ENCODE data around the gene DIO1.

DIO1 gene

DNA sequence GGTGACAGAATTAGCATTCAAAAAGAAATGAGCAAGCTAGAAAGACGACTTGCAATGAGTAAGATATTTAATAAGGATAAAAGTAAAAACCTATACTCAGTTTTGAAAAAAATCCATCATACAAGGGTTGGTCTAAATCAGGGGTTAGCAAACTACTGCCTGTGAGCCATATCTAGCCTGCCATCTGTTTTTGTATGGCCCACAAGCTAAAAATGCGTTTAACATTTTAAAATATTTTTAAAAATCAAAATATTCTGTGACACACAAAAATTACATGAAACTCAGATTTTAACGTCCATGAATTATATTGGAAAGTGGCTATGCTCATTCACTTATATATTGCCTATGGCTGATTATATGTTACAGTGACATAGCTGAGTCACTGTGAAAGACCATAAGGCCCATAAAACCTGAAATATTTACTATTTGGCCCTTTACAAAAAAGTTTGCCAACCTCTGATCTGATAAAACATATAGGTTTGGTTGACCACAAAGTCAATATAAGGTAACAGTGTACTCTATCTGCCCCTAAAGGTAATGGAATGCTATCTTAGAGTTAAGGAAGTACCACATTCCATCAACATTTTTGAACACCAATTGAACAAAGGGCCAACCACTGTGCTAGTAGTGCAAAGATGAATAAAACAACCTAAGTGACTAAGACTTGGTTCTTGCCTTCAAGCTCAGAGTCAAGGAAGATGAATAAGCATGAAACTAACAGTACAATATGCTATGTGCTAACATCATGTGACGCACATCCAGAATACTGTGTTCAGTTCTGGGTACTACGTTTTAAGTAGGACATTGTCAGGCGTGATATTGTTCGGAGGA lies 48.4 kb downstream of the DIO1 start:
- DNase-seq (ENCODE audit: low read depth, low spot score), result no peak

DNA sequence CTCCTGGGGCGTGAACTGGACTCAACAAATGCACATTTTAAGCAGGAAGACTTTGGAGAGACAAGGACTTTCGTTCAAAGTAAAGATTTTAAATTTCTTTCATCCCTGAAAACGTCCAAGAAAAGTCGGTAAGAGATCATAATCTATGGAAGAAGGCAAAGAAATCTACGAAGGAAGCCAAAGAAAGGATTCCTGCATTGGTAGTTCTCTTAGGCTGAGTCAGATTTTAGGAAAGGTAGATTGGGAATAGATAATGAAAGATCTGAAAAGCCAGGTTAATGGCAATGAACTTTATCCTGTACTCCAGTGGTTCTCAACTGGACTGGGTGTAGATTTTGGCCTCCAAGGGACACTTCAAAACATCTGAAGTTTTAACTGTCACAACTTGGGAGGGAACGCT lies 49.1 kb downstream of the DIO1 start:
- DNase-seq (ENCODE audit: low read depth, low spot score), result no peak

DNA sequence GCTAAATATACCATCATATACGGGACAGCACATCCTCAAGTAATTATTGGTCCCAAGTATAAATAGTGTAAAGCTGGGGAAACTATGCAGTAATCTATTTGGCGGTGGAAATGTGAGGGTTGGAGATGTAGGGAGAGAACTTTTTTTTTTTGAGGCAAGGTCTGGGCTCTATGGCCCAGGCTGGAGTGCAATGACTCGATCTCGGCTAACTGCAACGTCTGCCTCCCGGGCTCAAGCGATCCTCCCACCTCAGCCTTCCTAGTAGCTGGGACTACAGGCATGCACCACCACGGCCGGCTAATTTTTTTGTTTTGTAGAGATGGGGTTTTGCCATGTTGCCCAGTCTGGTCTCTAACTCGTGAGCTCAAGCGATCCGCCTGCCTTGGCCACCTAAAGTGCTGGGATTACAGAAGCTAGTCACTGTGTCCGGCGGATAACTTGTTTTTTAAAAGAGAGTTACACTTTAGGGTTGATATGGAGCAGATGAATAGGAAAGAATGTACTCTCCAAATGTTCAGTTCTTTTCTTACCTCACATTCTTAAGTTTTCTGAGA lies 49.6 kb downstream of the DIO1 start:
- DNase-seq (ENCODE audit: low read depth, low spot score), result no peak

DNA sequence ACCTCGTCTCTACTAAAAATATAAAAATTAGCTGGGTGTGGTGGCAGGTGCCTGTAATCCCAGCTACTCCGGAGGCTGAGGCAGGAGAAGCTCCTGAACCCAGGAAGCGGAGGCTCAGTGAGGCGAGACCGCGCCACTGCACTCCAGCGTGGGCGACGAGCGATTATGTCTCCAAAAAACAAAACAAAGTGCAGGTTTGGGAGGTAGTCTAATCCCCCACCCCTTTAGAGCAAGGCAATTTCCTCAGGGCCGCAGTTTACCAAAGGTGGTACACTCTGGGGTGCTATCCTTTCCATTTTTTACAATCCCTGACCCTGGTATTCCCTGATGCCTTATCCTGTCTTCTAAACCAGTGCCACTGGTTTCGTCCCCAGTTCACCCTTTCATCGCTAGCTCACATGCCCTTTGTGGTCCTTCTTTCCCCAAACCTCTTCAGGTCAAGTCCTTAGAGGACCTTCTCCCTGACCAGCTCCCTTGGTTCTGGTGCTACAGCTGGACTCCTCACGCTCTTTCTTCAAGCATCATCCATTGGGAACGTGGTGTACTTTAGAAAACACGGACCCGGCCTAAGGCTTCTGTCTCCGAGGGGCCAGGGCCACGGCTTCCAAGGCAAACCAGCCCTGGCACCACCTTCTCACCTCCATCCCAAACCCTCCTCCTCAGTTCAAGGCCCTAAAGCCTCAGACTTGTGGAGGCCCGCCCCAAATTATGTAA lies 50.6 kb downstream of the DIO1 start:
- DNase-seq (ENCODE audit: low read depth, low spot score), result no peak

DNA sequence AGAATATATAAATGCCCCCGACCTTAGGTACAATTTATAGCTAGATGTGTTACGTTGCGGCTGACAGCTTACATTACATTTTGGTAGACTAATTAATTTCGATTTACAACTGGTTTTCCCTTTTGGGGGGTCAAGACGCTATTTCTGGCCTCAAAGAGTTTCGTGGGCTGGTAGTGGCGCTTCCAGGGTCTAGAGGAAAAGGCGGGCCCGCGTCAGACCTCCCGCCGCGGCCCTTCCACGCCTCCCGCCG lies 51.1 kb downstream of the DIO1 start:
- DNase-seq (ENCODE audit: low read depth, low spot score), result no peak

DNA sequence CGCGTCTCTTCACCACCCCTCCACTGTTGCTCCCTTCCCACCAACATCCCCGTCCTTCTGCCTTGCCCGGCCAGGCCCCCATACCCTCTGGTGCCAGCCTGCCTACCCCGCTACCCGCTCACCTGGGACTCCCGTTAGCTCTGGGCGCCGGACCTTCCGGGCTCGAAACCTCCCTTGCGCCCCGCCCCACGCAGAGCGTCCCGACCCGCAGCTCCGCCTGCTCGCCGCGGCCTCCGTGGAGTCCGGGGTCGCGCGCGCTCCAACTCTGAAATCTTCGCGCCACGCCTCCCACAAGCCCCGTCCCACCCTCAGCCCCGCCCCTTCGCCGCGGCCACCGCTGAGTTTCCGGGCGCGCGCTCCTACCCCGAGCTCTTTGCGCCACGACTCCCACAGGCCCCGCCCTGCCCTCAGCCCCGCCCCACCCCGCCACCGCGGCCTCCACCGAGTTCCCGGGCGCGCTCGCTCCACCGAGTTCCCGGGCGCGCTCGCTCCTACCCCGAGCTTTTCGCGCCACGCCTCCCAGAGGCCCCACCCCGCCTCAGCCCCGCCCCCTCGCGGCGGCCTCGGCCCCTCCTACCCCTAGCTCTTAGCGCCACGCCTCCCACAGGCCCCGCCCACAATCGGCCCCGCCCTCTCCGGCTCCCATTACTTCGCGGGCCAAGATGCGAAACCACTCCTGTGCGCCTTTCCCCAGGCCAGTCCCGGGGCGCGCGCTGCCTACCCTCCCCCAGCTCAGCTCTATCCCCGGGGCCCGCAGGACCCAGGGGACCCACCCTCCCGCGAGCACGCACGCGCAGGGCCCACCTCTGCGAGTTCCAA lies 51.7 kb downstream of the DIO1 start, which contains the start of gene IFT25:
TSS of gene IFT25 (minus strand) at position 267 of the 819 bp plus-strand sequence. CDS start 5,617 bp downstream, outside the sequence.
- DNase-seq (ENCODE audit: low read depth, low spot score), result peak; percentile 93

DNA sequence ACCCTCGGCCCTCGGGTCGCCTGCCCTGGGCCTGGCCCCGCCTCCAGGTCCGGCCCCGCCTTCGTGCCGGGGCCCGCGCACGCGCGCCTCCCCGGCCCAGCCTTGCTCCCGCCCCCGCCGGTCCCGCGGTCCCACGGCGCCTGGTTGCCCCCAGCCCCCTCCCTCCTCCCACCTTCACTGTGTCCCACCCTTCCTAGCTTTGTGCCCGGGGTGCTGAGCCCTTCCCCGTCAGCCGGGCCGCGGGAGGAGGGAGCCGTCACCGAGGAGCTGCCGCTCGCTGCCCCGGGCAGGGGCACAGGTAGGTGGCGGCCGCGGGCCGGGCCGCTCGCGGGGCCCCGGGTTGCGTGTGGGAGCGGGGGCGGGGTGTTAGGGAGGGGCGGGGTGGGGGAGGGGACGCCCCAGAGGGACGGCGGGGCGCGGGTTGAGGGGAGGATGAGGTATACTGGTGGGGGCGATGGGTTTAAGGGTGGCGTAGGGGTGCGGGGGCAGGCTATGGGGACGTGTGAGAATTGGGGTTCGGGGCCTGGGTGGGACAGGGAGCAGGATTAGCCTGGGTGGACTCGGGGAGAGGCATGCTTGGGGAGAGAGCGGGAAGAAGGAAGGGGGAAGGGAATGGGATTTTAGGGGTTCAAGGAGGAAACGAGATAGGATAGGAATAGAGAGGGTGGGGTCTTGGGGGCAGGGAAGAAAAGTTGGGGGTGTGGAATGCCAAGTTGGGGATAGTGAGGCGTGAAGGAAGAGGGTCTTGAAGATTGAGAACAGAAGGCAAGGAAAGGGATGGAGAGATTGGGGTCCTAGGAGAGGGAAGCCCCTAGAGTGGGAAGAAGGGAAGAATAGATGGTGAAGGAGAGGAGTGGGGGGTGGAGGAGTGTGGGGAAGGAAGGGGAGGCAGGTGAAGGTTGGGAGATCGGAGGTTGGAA lies 52.5 kb downstream of the DIO1 start, which contains the start of gene LRRC42:
TSS of gene LRRC42 (plus strand) at position 99 of the 920 bp plus-strand sequence. CDS start 5,650 bp downstream, outside the sequence.
- no peak for DNase-seq (ENCODE audit: low read depth, low spot score)

DNA sequence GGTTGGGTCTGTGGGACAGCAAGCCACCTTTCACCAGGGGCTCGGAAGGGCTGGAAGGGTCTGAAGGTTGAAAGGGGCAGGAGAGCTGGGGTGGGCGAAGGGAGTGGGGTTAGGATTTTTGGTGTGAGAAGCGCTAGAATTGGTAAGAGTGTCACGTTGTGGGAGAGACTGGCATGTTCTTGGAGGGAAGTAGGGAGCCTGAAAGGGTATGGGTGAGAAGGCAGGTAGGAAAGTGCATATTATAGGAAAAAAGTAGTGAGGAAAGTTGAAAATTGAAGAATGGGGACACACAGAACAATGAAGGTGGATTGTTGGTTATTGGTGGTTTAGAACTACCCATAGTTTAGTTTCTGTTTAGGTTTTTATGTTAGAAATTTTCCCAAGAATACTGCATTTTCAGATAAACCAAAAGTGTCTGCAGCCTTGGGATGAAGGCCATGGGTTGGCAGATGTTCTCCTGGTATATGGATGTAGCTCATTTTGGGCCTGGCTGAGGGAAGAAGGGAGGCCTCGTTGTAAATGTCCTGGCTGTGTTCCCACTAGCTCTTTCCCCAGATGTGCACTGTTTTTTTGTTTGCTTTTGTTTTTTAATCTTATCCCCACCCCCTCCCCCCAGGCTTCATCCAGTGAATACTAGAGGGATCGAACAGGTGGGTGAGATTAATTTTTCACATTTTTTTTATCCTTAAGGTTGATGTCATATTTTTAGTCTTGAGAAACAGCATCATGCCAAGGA lies 53.4 kb downstream of the DIO1 start:
- no peak for DNase-seq (ENCODE audit: low read depth, low spot score)

DNA sequence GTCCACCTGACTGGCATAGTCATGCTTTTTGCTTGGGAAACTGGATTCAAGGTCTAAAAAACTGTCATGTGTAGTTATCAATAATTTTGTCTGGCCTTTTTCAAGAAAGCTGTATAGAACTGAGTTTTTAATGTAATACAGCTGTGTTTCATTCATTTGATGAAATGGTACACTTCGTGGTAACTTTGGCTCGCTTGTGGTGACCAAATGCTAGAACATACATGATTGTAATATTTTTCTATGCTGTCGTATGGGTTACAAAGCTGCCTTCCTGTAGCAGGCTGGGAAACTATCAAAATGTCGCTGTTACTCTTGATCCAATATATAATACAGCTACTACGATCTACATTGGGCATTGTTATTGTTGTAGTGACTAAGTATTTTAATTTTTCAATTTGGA lies 54.3 kb downstream of the DIO1 start:
- DNase-seq (ENCODE audit: low read depth, low spot score), result no peak

DNA sequence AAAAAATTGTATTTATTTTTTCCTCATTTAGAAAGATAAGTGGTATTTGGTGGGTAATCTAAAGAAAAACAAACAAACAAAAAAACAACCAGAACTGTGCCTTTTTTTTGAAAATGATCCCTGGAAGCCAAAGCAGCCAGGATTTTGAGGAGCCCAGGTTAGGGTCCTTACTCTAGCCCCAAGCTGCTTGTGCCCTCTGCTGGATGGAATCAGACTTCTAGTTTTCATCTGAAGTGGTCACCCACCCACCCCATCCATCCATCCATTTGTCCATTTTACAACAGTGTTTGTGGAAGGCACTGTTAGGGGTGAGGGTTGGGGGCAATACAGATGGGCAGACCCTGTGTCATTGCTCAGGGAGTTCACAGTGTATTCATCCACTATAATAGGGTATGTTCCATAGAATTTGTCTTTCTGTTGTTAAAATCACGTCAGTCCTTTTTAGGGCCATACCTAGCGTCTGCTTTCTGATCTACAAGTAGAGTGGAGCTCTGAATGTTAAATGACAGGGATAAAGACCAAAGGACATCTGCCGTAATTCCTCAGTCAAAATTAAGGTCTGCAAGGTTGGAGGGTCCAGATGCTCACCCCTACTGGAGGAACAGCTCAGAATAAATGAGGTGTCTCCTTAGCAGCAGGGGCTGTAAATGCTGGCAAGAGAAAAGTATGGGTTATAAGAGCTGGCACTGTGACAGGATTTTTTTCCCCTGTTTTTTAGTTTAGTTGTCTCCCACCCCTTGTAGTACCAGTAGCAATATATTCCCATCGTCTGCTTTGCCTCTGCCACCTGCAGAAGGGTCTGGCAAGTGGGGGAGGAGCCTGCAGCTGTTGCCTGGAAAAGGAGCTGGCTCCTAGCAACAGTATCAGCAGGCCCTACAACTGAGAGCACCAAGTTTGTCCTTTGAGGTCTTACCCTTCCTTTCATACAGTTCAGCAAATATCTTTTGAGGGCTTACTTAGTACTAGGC lies 55.3 kb downstream of the DIO1 start:
- DNase-seq (ENCODE audit: low read depth, low spot score), result no peak

DNA sequence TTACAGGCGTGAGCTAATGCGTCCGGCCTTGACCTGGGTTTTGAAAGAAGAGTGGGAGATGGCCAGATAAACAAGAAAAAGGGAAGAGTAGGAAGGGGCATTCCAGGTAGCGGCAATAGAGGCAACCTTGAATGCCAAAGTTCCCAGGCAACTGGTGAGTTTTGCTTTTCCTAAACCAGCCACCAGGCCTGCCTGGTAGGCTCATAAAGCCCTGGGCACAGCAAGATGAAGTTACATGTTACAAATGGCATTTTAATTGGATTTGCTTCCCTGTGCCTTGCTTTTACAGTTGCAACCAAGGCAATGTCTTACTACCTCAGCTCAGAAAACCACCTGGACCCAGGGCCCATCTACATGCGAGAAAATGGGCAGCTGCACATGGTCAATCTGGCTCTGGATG lies 57.7 kb downstream of the DIO1 start:
- no peak for DNase-seq (ENCODE audit: low read depth, low spot score)

DNA sequence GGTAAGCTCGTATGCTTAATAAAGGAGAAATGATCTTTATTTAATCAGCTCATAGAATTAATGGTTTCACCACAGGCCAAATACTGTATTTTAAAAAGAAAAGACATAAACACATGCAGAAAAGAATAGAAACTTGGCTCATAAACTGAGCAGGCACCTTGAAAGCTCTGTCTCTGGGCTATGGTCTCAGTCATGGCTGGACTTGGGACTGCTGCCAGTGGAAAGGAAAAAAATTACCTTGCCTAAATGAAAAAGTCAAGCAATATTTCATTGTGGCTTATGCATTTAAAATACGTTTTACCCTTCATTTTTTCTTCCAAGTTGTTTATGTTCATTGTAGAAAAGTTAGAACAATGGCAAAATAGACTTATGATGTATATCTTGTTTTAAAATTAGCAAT lies 60.1 kb downstream of the DIO1 start:
- no peak for DNase-seq (ENCODE audit: low read depth, low spot score)

DNA sequence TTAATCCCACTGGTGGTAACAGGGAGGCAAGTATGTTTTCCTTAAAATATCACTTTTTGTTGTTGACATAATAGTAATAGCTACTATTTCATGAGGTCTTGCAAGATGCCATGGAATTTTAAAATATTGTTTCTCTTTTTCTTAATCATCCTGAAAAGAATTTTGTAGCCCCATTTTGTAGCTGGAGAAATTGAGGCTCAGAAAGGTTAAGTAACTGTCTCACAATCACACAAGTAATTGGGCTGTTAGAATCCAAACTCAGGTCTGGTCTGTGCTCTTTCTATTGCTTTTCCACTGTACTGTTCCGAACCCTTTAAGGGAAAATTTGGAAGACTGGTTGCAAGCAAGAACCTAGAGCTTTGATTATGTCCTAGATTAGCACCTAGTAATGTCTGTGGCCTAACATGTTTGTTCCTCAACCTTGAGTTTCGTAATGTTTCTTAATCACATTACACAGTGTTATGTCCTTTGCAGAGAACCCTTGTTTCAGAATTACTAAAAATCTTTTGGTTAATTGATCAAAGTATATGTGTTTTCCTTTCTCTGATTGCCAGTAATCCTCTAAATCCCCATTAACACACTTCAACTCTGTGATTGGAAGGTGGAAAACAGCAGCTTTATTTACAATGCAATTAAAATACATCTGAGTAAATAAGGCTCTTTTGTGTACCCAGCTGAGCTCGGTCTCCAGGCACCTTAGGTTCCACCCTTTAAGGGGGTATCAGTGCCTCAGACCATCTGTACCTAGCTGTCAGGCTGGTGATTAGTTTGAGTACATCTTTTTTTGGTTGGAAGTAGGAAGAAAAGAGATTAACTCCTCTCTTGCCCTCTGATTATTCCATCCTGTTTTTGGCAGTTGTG lies 62.6 kb downstream of the DIO1 start:
- DNase-seq (ENCODE audit: low read depth, low spot score), result no peak

DNA sequence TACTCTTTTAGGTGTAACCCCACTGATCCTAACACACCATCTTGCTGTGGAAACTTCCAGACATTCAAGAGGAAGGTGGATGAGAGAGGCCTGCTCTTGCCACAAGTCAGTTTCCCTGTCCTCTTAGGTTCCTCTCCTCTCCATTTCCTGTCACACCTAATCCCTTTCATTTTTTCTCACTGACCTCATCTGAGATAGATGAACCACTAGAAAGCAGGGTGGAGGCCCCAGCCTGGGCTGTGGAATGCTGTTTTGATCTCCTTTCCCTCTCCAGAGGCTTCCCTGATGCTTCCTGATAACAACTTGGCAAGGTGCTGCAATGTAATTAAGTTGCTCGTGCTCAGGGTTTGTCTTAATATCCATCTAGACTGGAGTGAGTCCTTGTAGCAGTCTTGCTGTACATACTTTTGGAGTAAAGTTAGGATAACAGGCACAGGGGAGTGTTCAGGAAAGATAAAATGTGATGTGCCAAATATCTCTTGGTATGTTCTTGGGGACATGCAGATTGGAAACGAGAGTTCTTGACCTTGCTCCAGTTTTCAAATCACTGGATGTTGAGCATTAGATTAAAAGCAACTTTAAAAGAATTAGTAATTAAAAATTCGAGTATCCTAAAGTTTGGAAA lies 63.3 kb downstream of the DIO1 start:
- no peak for DNase-seq (ENCODE audit: low read depth, low spot score)

DNA sequence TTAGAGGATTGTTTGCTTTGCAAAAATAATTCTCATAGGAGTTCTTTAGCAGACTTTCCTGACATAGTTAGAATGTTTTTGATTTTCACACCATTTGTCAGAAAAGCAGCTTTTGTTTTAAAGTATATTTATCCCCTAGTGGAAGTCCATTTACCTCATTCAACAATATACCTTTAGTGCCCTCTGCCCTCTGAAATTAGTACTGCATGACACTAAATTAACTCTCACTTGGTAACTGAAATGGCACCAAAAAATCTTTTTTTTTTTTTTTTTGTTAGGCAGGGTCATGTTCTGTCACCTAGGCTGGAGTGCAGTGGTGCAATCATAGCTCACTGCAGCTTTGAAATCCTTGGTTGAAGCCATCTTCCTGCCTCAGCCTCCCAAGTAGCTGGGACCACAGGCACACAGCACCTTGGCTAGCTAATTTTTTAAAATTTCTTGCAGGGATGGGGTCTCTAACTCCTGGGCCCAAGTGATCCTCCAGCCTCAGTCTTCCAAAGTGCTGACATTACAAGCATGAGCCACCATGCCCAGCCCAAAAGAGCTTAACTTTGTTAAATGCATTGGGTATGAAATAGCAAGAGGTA lies 65.8 kb downstream of the DIO1 start:
- no peak for DNase-seq (ENCODE audit: low read depth, low spot score)

All from smooth muscle cell of the brain vasculature (primary cell).